ENCODE measurements around the gene ARHGAP27.
"Not testable (repeated sequence)": the region's sequence is repeated elsewhere in the genome, so short reads cannot be mapped to it uniquely, and the experiment has no call there.

Gene ARHGAP27

GRCh38 chr17:45432405-45433158, at the start of gene ARHGAP27:
TSS of gene ARHGAP27 (minus strand) at chr17:45432870. CDS start at chr17:45430279, 2,591 bp downstream.
- no peak for DNase-seq (ENCODE audit: low read depth)

GRCh38 chr17:45482317-45482716, 49.6 kb upstream of the ARHGAP27 start:
- DNase-seq (ENCODE audit: low read depth): not testable (repeated sequence)

GRCh38 chr17:45475436-45475835, 42.8 kb upstream of the ARHGAP27 start:
- DNase-seq (ENCODE audit: low read depth): not testable (repeated sequence)

- DNase-seq (ENCODE audit: low read depth): not testable (repeated sequence)
Measured at GRCh38 chr17:45472249-45472648, 39.6 kb upstream of the ARHGAP27 start.

GRCh38 chr17:45469204-45469563, 36.5 kb upstream of the ARHGAP27 start:
- not testable (repeated sequence) for DNase-seq (ENCODE audit: low read depth)

GRCh38 chr17:45468293-45469203, 35.9 kb upstream of the ARHGAP27 start:
- DNase-seq (ENCODE audit: low read depth): not testable (repeated sequence)

- not testable (repeated sequence) for DNase-seq (ENCODE audit: low read depth)
Measured at GRCh38 chr17:45461524-45462327, 29.1 kb upstream of the ARHGAP27 start.

GRCh38 chr17:45460422-45460821, 27.8 kb upstream of the ARHGAP27 start:
- not testable (repeated sequence) for DNase-seq (ENCODE audit: low read depth)

- DNase-seq (ENCODE audit: low read depth): not testable (repeated sequence)
Measured at GRCh38 chr17:45454341-45454740, 21.7 kb upstream of the ARHGAP27 start.

- not testable (repeated sequence) for DNase-seq (ENCODE audit: low read depth)
Measured at GRCh38 chr17:45453731-45454130, 21.1 kb upstream of the ARHGAP27 start.

GRCh38 chr17:45453225-45453534, 20.5 kb upstream of the ARHGAP27 start:
- not testable (repeated sequence) for DNase-seq (ENCODE audit: low read depth)

GRCh38 chr17:45452329-45453224, 19.9 kb upstream of the ARHGAP27 start:
- DNase-seq (ENCODE audit: low read depth): not testable (repeated sequence)

- DNase-seq (ENCODE audit: low read depth): not testable (repeated sequence)
Measured at GRCh38 chr17:45451660-45452059, 19.0 kb upstream of the ARHGAP27 start.

- no peak for DNase-seq (ENCODE audit: low read depth)
Measured at GRCh38 chr17:45451131-45451530, 18.5 kb upstream of the ARHGAP27 start.

GRCh38 chr17:45449708-45450329, 17.1 kb upstream of the ARHGAP27 start:
- not testable (repeated sequence) for DNase-seq (ENCODE audit: low read depth)

- DNase-seq (ENCODE audit: low read depth): not testable (repeated sequence)
Measured at GRCh38 chr17:45449260-45449659, 16.6 kb upstream of the ARHGAP27 start.

- not testable (repeated sequence) for DNase-seq (ENCODE audit: low read depth)
Measured at GRCh38 chr17:45448483-45448882, 15.8 kb upstream of the ARHGAP27 start.

GRCh38 chr17:45448066-45448465, 15.4 kb upstream of the ARHGAP27 start:
- DNase-seq (ENCODE audit: low read depth): not testable (repeated sequence)

- not testable (repeated sequence) for DNase-seq (ENCODE audit: low read depth)
Measured at GRCh38 chr17:45447650-45448049, 15.0 kb upstream of the ARHGAP27 start.

GRCh38 chr17:45446872-45447625, 14.4 kb upstream of the ARHGAP27 start:
- not testable (repeated sequence) for DNase-seq (ENCODE audit: low read depth)

All from stimulated activated CD8-positive, alpha-beta memory T cell treated with anti-CD3 and anti-CD28 coated beads, Interleukin-15, amount 100 ng/mL, for 24 hours (primary cell).